HepG2 (cell line): Measurements from ENCODE around the gene BCL6. TPM values are rescaled to one million over a fixed set of nuclear protein-coding genes. Genes with fewer than 3 reads are reported as not detected.

Experiments
- ATF1 ChIP-seq: IDR thresholded peaks from 2 replicates; pipeline ENCODE4 v1.6.1; 2016; ENCODE audit warnings: mild to moderate bottlenecking, control low read depth
- BCL6 ChIP-seq: IDR thresholded peaks from 2 replicates; pipeline ENCODE4 v1.6.1; 2016; ENCODE audit warnings: missing genetic modification reagents, missing compliant biosample characterization
- NR1H2 ChIP-seq: sonication (generic); formaldehyde crosslinking; IDR thresholded peaks from 2 replicates; pipeline ENCODE4 v1.8.1; 2022; ENCODE audit warnings: low read depth, missing genetic modification reagents, borderline replicate concordance
- PHF21A ChIP-seq: sonication (generic); formaldehyde crosslinking; IDR thresholded peaks from 2 replicates; pipeline ENCODE4 v1.5.0; 2020; ENCODE audit warnings: mild to moderate bottlenecking, missing genetic modification reagents
- ZBTB42 ChIP-seq: sonication (generic); formaldehyde crosslinking; IDR thresholded peaks from 2 replicates; pipeline ENCODE4 v1.5.0; 2020; ENCODE audit warnings: mild to moderate bottlenecking, missing genetic modification reagents
- ZNF121 ChIP-seq: sonication (generic); formaldehyde crosslinking; IDR thresholded peaks from 2 replicates; pipeline ENCODE4 v1.5.0; 2020; ENCODE audit warnings: mild to moderate bottlenecking, missing genetic modification reagents
- ZNF136 ChIP-seq: sonication (generic); formaldehyde crosslinking; IDR thresholded peaks from 2 replicates; pipeline ENCODE4 v1.8.1; 2022; ENCODE audit warnings: low read depth, mild to moderate bottlenecking, moderate library complexity, missing genetic modification reagents
- ZNF337 ChIP-seq: sonication (generic); formaldehyde crosslinking; IDR thresholded peaks from 2 replicates; pipeline ENCODE4 v1.5.1; 2020; ENCODE audit warnings: missing genetic modification reagents, low read depth, mild to moderate bottlenecking, borderline replicate concordance
- ZNF549 ChIP-seq: sonication (generic); formaldehyde crosslinking; IDR thresholded peaks from 2 replicates; pipeline ENCODE4 v1.5.0; 2020; ENCODE audit warnings: missing genetic modification reagents
- ZNF747 ChIP-seq: sonication (generic); formaldehyde crosslinking; IDR thresholded peaks from 2 replicates; pipeline ENCODE4 v1.8.1; 2023; ENCODE audit warnings: missing genetic modification reagents, mild to moderate bottlenecking, borderline replicate concordance
- polyA plus RNA-seq, 8 experiments: library from polyadenylated mRNA; depleted of rRNA in 3 of 8; stranded (reverse) in 7 of 8; unstranded in 1 of 8; fragments of >200 nt; fragmentation: Illumina TruSeq in 4 of 8; extraction: Trizol in 4 of 8; gene quantifications; 2 replicates each; pipeline versions ENCODE4 v1.2.1 to v1.2.3, GENCODE V29; 2011 to 2016; ENCODE audit warnings: low read depth in 4 of 8, missing spikeins in 1 of 8, mixed read lengths in 1 of 8; ENCODE audit not compliant: insufficient read depth in 1 of 8
- total RNA-seq, 5 experiments: library from RNA; depleted of rRNA; stranded (reverse); fragments of >200 nt; fragmentation: Illumina TruSeq; extraction: Trizol; gene quantifications; 2 replicates each; pipeline ENCODE4 v1.2.3, GENCODE V29; 2016; ENCODE audit warnings: low read depth in 1 of 5
- TF ChIP-seq, protein P1 (sequence below): sonication (generic); formaldehyde crosslinking; IDR thresholded peaks from 2 replicates; pipeline ENCODE4 v1.8.0; 2022; ENCODE audit warnings: mild to moderate bottlenecking, missing genetic modification reagents, borderline replicate concordance
- TF ChIP-seq, protein P2 (sequence below): IDR thresholded peaks from 2 replicates; pipeline ENCODE4 v1.6.1; 2016; ENCODE audit warnings: missing genetic modification reagents, missing compliant biosample characterization
- TF ChIP-seq, protein P3 (sequence below): sonication (generic); formaldehyde crosslinking; IDR thresholded peaks from 2 replicates; pipeline ENCODE4 v1.4.0; 2020; ENCODE audit warnings: mild to moderate bottlenecking, missing genetic modification reagents
- TF ChIP-seq, protein P4 (sequence below), 2 experiments: fragments of 450-650 bp in 1 of 2; sonication (generic) in 1 of 2; formaldehyde crosslinking in 1 of 2; IDR thresholded peaks; 2 replicates each; pipeline versions ENCODE4 v1.6.1 to v1.8.0; 2016 to 2022; ENCODE audit warnings: antibody characterized with exemption in 1 of 2, mild to moderate bottlenecking in 1 of 2, missing genetic modification reagents in 1 of 2

The BCL6 gene
- total and polyA plus RNA-seq, 2 of the 13 experiments (the other 11 are each of a cell fraction or from before 2014, with no cell fraction given) = 21.2 to 53.7 TPM

DNA sequence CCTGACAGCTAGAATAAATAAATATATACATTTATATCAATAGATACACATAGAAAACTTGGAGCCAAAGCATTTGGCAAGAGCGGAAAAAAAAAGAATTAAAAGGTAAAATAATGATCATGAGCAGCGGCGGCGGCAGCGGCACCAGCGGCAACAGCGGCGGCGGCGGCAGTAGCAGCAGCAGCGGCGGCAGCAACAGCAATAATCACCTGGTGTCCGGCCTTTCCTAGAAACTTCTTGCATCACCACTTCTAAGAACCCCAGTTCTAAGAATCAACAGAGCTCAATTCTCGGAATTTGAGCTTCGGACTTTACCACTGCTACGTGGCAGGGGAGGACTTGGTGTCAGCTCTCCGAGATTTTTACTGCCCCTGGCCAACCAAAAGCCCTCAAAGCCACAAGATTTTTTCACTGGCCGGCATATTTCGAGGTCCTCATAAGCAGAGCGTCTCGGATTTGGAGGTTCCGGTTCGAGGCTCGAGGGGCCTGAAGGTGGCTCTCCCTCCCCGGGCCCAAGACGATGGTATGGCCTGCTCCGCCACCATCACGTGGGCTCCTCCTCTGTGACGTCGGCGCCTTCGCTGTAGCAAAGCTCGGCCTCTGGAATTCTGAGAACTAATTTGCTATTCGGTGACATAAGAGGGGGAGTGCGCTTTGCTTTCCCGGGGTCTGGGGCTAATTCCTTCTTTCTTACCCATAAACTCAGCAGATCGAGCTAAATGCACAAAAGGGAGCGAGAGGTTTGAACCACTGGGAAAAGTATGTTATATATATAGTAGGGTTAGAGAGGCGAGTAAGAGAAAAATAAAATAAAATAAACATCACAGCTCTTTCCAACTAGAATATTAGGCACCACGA is at the start of gene BCL6 (continued):
- TF ChIP-seq NR1H2 (CRISPR knock-in tag) (no peak), PHF21A (CRISPR knock-in tag) (peak; percentile 65), ZNF747 (CRISPR knock-in tag) (peak; percentile 67; the same call in 1 of the 2 replicates), ZNF121 (CRISPR knock-in tag) (no peak), BCL6 (CRISPR knock-in tag) (peak; percentile 99), ZBTB42 (0 out of 2 replicates have a peak, but pooled peaks have one; percentile 72), ZNF549 (peak; percentile 47; the same call in 1 of the 2 replicates), ZNF136 (CRISPR knock-in tag) (peak; percentile 41; the same call in 1 of the 2 replicates), ZNF337 (CRISPR knock-in tag) (no peak), ATF1 (CRISPR knock-in tag) (peak; percentile 91)
- TF ChIP-seq, protein P1, sequence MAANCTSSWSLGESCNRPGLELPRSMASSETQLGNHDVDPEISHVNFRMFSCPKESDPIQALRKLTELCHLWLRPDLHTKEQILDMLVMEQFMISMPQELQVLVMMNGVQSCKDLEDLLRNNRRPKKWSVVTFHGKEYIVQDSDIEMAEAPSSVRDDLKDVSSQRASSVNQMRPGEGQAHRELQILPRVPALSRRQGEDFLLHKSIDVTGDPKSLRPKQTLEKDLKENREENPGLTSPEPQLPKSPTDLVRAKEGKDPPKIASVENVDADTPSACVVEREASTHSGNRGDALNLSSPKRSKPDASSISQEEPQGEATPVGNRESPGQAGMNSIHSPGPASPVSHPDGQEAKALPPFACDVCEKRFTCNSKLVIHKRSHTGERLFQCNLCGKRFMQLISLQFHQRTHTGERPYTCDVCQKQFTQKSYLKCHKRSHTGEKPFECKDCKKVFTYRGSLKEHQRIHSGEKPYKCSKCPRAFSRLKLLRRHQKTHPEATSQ = peak; percentile 54; the same call in 1 of the 2 replicates
- TF ChIP-seq, protein P2, sequence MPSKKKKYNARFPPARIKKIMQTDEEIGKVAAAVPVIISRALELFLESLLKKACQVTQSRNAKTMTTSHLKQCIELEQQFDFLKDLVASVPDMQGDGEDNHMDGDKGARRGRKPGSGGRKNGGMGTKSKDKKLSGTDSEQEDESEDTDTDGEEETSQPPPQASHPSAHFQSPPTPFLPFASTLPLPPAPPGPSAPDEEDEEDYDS = peak; percentile 93
- TF ChIP-seq, protein P3, sequence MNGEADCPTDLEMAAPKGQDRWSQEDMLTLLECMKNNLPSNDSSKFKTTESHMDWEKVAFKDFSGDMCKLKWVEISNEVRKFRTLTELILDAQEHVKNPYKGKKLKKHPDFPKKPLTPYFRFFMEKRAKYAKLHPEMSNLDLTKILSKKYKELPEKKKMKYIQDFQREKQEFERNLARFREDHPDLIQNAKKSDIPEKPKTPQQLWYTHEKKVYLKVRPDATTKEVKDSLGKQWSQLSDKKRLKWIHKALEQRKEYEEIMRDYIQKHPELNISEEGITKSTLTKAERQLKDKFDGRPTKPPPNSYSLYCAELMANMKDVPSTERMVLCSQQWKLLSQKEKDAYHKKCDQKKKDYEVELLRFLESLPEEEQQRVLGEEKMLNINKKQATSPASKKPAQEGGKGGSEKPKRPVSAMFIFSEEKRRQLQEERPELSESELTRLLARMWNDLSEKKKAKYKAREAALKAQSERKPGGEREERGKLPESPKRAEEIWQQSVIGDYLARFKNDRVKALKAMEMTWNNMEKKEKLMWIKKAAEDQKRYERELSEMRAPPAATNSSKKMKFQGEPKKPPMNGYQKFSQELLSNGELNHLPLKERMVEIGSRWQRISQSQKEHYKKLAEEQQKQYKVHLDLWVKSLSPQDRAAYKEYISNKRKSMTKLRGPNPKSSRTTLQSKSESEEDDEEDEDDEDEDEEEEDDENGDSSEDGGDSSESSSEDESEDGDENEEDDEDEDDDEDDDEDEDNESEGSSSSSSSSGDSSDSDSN (CRISPR knock-in tag) = peak; percentile 32; the same call in 1 of the 2 replicates
- TF ChIP-seq, protein P4, sequence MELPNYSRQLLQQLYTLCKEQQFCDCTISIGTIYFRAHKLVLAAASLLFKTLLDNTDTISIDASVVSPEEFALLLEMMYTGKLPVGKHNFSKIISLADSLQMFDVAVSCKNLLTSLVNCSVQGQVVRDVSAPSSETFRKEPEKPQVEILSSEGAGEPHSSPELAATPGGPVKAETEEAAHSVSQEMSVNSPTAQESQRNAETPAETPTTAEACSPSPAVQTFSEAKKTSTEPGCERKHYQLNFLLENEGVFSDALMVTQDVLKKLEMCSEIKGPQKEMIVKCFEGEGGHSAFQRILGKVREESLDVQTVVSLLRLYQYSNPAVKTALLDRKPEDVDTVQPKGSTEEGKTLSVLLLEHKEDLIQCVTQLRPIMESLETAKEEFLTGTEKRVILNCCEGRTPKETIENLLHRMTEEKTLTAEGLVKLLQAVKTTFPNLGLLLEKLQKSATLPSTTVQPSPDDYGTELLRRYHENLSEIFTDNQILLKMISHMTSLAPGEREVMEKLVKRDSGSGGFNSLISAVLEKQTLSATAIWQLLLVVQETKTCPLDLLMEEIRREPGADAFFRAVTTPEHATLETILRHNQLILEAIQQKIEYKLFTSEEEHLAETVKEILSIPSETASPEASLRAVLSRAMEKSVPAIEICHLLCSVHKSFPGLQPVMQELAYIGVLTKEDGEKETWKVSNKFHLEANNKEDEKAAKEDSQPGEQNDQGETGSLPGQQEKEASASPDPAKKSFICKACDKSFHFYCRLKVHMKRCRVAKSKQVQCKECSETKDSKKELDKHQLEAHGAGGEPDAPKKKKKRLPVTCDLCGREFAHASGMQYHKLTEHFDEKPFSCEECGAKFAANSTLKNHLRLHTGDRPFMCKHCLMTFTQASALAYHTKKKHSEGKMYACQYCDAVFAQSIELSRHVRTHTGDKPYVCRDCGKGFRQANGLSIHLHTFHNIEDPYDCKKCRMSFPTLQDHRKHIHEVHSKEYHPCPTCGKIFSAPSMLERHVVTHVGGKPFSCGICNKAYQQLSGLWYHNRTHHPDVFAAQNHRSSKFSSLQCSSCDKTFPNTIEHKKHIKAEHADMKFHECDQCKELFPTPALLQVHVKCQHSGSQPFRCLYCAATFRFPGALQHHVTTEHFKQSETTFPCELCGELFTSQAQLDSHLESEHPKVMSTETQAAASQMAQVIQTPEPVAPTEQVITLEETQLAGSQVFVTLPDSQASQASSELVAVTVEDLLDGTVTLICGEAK (IDR thresholded peaks at IDR 0.05) = no peak
- TF ChIP-seq, protein P4 (CRISPR knock-in tag; IDR thresholded peaks at IDR 0.05) = peak; percentile 60; the same call in 1 of the 2 replicates
